ENCODE measurements around the gene TSTD2. TPM values are rescaled to one million over a fixed set of nuclear protein-coding genes. Genes with fewer than 3 reads are reported as not detected.

TSTD2 gene
- total and polyA plus RNA-seq, 5 donors from 2014 or later: 5.5 to 21.5 (median 9.4) TPM

- H3K27me3 Mint-ChIP-seq: peaks cover 18% of the 10 kb centered on the region
- H3K4me1 Mint-ChIP-seq: peaks cover 0 to 7% (median 5%) of the 10 kb centered on the region in 4 donors
- no peaks in the 10 kb centered on the region for H3K36me3 Mint-ChIP-seq
- peaks cover 2% of the 10 kb centered on the region for H3K27me3 ChIP-seq (ENCODE audit: control insufficient read depth, insufficient read depth, low read length)
- no peaks in the 10 kb centered on the region for H3K36me3 ChIP-seq (ENCODE audit: control insufficient read depth, insufficient read depth, low read length)
- DNase-seq: no peak
- no peak overlapping the region for H3K27ac Mint-ChIP-seq
- no peak overlapping the region for H3K27ac ChIP-seq (ENCODE audit: insufficient read depth, low read length, poor library complexity, severe bottlenecking)
- no peak for ATAC-seq (ENCODE audit: low read depth in 2 of 2)
- H3K4me1 ChIP-seq (ENCODE audit: control insufficient read depth, insufficient read depth, low read length, poor library complexity, severe bottlenecking): no peaks in the 10 kb centered on the region
- no peaks in the 10 kb centered on the region for H3K9me3 ChIP-seq (ENCODE audit: control insufficient read depth in 2 of 2, low read length in 2 of 2)
- H3K4me3 ChIP-seq (ENCODE audit: low read depth, low read length): no peak overlapping the region
- H3K9me3 Mint-ChIP-seq: no peaks in the 10 kb centered on the region
- no peak overlapping the region for H3K4me3 Mint-ChIP-seq
These were observed 72.3 kb downstream of the TSTD2 start for GRCh38 chr9:97560851-97561250.

- H3K4me1 ChIP-seq (ENCODE audit: control insufficient read depth, insufficient read depth, low read length, poor library complexity, severe bottlenecking): no peaks in the 10 kb centered on the region
- ATAC-seq (ENCODE audit: low read depth in 2 of 2): no peak
- no peaks in the 10 kb centered on the region for H3K9me3 ChIP-seq (ENCODE audit: control insufficient read depth in 2 of 2, low read length in 2 of 2)
- Mint-ChIP-seq H3K36me3 (no peaks in the 10 kb centered on the region), H3K4me1 (peaks cover 0 to 8% (median 5%) of the 10 kb centered on the region in 4 donors), H3K9me3 (no peaks in the 10 kb centered on the region), H3K27ac (no peak overlapping the region), H3K27me3 (peaks cover 18% of the 10 kb centered on the region), H3K4me3 (no peak overlapping the region)
- H3K36me3 ChIP-seq (ENCODE audit: control insufficient read depth, insufficient read depth, low read length): no peaks in the 10 kb centered on the region
- H3K27ac ChIP-seq (ENCODE audit: insufficient read depth, low read length, poor library complexity, severe bottlenecking): no peak overlapping the region
- no peak for DNase-seq
- H3K4me3 ChIP-seq (ENCODE audit: low read depth, low read length): no peak overlapping the region
- H3K27me3 ChIP-seq (ENCODE audit: control insufficient read depth, insufficient read depth, low read length): peaks cover 2% of the 10 kb centered on the region
These were observed 73.0 kb downstream of the TSTD2 start for GRCh38 chr9:97560154-97560553.

- DNase-seq: peak in 1 of 3 donors; percentile 39
- H3K4me3 ChIP-seq (ENCODE audit: low read depth, low read length): no peak overlapping the region
- Mint-ChIP-seq H3K9me3 (no peaks in the 10 kb centered on the region), H3K4me1 (peaks cover 0 to 8% (median 5%) of the 10 kb centered on the region in 4 donors), H3K36me3 (no peaks in the 10 kb centered on the region), H3K27me3 (peaks cover 13% of the 10 kb centered on the region), H3K4me3 (peak overlapping the region in 1 of 4 donors; percentile 21), H3K27ac (peak overlapping the region in 1 of 3 donors; percentile 7)
- H3K9me3 ChIP-seq (ENCODE audit: control insufficient read depth in 2 of 2, low read length in 2 of 2): no peaks in the 10 kb centered on the region
- H3K27ac ChIP-seq (ENCODE audit: insufficient read depth, low read length, poor library complexity, severe bottlenecking): no peak overlapping the region
- no peaks in the 10 kb centered on the region for H3K36me3 ChIP-seq (ENCODE audit: control insufficient read depth, insufficient read depth, low read length)
- ATAC-seq (ENCODE audit: low read depth in 2 of 2): no peak
- H3K27me3 ChIP-seq (ENCODE audit: control insufficient read depth, insufficient read depth, low read length): peaks cover 2% of the 10 kb centered on the region
- no peaks in the 10 kb centered on the region for H3K4me1 ChIP-seq (ENCODE audit: control insufficient read depth, insufficient read depth, low read length, poor library complexity, severe bottlenecking)
These were observed 74.1 kb downstream of the TSTD2 start for GRCh38 chr9:97559111-97559514.

- Histone ChIP-seq H3K4me3 (ENCODE audit: low read depth, low read length) (no peak overlapping the region), H3K27me3 (ENCODE audit: control insufficient read depth, insufficient read depth, low read length) (peaks cover 2% of the 10 kb centered on the region), H3K9me3 (ENCODE audit: control insufficient read depth in 2 of 2, low read length in 2 of 2) (no peaks in the 10 kb centered on the region), H3K36me3 (ENCODE audit: control insufficient read depth, insufficient read depth, low read length) (no peaks in the 10 kb centered on the region), H3K27ac (ENCODE audit: insufficient read depth, low read length, poor library complexity, severe bottlenecking) (no peak overlapping the region), H3K4me1 (ENCODE audit: control insufficient read depth, insufficient read depth, low read length, poor library complexity, severe bottlenecking) (no peaks in the 10 kb centered on the region)
- Mint-ChIP-seq H3K4me1 (peaks cover 0 to 8% (median 5%) of the 10 kb centered on the region in 4 donors), H3K36me3 (no peaks in the 10 kb centered on the region), H3K27ac (peak overlapping the region in 1 of 3 donors; percentile 7), H3K4me3 (peak overlapping the region in 1 of 4 donors; percentile 21), H3K27me3 (peaks cover 13% of the 10 kb centered on the region), H3K9me3 (no peaks in the 10 kb centered on the region)
- DNase-seq (peak in 1 of 3 donors; percentile 26), ATAC-seq (ENCODE audit: low read depth in 2 of 2) (no peak)
These were observed 74.5 kb downstream of the TSTD2 start for GRCh38 chr9:97558701-97559101.

- no peak overlapping the region for H3K4me3 ChIP-seq (ENCODE audit: low read depth, low read length)
- Mint-ChIP-seq H3K9me3 (no peaks in the 10 kb centered on the region), H3K4me3 (no peak overlapping the region), H3K36me3 (no peaks in the 10 kb centered on the region), H3K4me1 (peaks cover 0 to 8% (median 5%) of the 10 kb centered on the region in 4 donors), H3K27ac (no peak overlapping the region), H3K27me3 (peaks cover 17% of the 10 kb centered on the region)
- no peaks in the 10 kb centered on the region for H3K36me3 ChIP-seq (ENCODE audit: control insufficient read depth, insufficient read depth, low read length)
- H3K27ac ChIP-seq (ENCODE audit: insufficient read depth, low read length, poor library complexity, severe bottlenecking): no peak overlapping the region
- DNase-seq: no peak
- no peaks in the 10 kb centered on the region for H3K4me1 ChIP-seq (ENCODE audit: control insufficient read depth, insufficient read depth, low read length, poor library complexity, severe bottlenecking)
- H3K9me3 ChIP-seq (ENCODE audit: control insufficient read depth in 2 of 2, low read length in 2 of 2): no peaks in the 10 kb centered on the region
- H3K27me3 ChIP-seq (ENCODE audit: control insufficient read depth, insufficient read depth, low read length): peaks cover 2% of the 10 kb centered on the region
- ATAC-seq (ENCODE audit: low read depth in 2 of 2): no peak
These were observed 75.5 kb downstream of the TSTD2 start for GRCh38 chr9:97557606-97558095.

- Histone ChIP-seq H3K4me3 (ENCODE audit: low read depth, low read length) (no peak overlapping the region), H3K36me3 (ENCODE audit: control insufficient read depth, insufficient read depth, low read length) (no peaks in the 10 kb centered on the region), H3K27ac (ENCODE audit: insufficient read depth, low read length, poor library complexity, severe bottlenecking) (no peak overlapping the region), H3K27me3 (ENCODE audit: control insufficient read depth, insufficient read depth, low read length) (peaks cover 2% of the 10 kb centered on the region), H3K9me3 (ENCODE audit: control insufficient read depth in 2 of 2, low read length in 2 of 2) (no peaks in the 10 kb centered on the region), H3K4me1 (ENCODE audit: control insufficient read depth, insufficient read depth, low read length, poor library complexity, severe bottlenecking) (no peaks in the 10 kb centered on the region)
- H3K27ac Mint-ChIP-seq: no peak overlapping the region
- DNase-seq (no peak), ATAC-seq (ENCODE audit: low read depth in 2 of 2) (no peak)
- H3K27me3 Mint-ChIP-seq: peaks cover 24% of the 10 kb centered on the region
- no peaks in the 10 kb centered on the region for H3K36me3 Mint-ChIP-seq
- H3K4me3 Mint-ChIP-seq: no peak overlapping the region
- no peaks in the 10 kb centered on the region for H3K9me3 Mint-ChIP-seq
- H3K4me1 Mint-ChIP-seq: peaks cover 0 to 8% (median 5%) of the 10 kb centered on the region in 4 donors
These were observed 76.2 kb downstream of the TSTD2 start for GRCh38 chr9:97556721-97557605.

GRCh38 chr9:97556036-97556720 lies 77.0 kb downstream of the TSTD2 start:
- no peaks in the 10 kb centered on the region for H3K36me3 Mint-ChIP-seq
- H3K27ac ChIP-seq (ENCODE audit: insufficient read depth, low read length, poor library complexity, severe bottlenecking): no peak overlapping the region
- peaks cover 21% of the 10 kb centered on the region for H3K27me3 Mint-ChIP-seq
- H3K4me3 ChIP-seq (ENCODE audit: low read depth, low read length): no peak overlapping the region
- H3K36me3 ChIP-seq (ENCODE audit: control insufficient read depth, insufficient read depth, low read length): no peaks in the 10 kb centered on the region
- ATAC-seq (ENCODE audit: low read depth in 2 of 2) (no peak), DNase-seq (no peak)
- no peaks in the 10 kb centered on the region for H3K9me3 Mint-ChIP-seq
- peaks cover 0 to 8% (median 5%) of the 10 kb centered on the region in 4 donors for H3K4me1 Mint-ChIP-seq
- H3K9me3 ChIP-seq (ENCODE audit: control insufficient read depth in 2 of 2, low read length in 2 of 2): no peaks in the 10 kb centered on the region
- no peak overlapping the region for H3K27ac Mint-ChIP-seq
- no peaks in the 10 kb centered on the region for H3K4me1 ChIP-seq (ENCODE audit: control insufficient read depth, insufficient read depth, low read length, poor library complexity, severe bottlenecking)
- no peak overlapping the region for H3K4me3 Mint-ChIP-seq
- H3K27me3 ChIP-seq (ENCODE audit: control insufficient read depth, insufficient read depth, low read length): peaks cover 6% of the 10 kb centered on the region
